Colonic mucosa (tissue), 4 donors: ENCODE measurements around the gene FADS3. TPM values are rescaled to one million over a fixed set of nuclear protein-coding genes. Genes with fewer than 3 reads are reported as not detected.
"Not testable (repeated sequence)": the region's sequence is repeated elsewhere in the genome, so short reads cannot be mapped to it uniquely, and the experiment has no call there.

ENCODE experiments used
- DNase-seq: peaks from one replicate; pipeline ENCODE4 v3.0.0-alpha.2; 2020
- H3K27ac ChIP-seq: fragments of 200-600 bp; one replicate; pipeline ENCODE4 v1.8.0; 2021
- H3K27me3 ChIP-seq: fragments of 200-600 bp; one replicate; pipeline ENCODE4 v1.8.0; 2021
- H3K36me3 ChIP-seq: fragments of 200-600 bp; one replicate; pipeline ENCODE4 v1.8.0; 2021
- H3K4me1 ChIP-seq: fragments of 200-600 bp; one replicate; pipeline ENCODE4 v1.8.0; 2021; ENCODE audit warnings: mild to moderate bottlenecking
- H3K4me3 ChIP-seq: fragments of 200-600 bp; one replicate; pipeline ENCODE4 v1.8.0; 2021
- H3K9ac ChIP-seq, 2 donors: one replicate each; pipeline ENCODE4 v1.7.0; 2013; ENCODE audit warnings: control low read depth in 2 of 2, low read depth in 2 of 2, low read length in 2 of 2
- H3K9me3 ChIP-seq: fragments of 200-600 bp; one replicate; pipeline ENCODE4 v1.8.0; 2021
- CTCF ChIP-seq: fragments of 200-600 bp; IDR thresholded peaks from one replicate; pipeline ENCODE4 v1.8.0; 2022; ENCODE audit warnings: antibody characterized with exemption, mild to moderate bottlenecking
- intact Hi-C: fragments of 100-400 bp; cut with DNase I; formaldehyde crosslinking; loops from one replicate; pipeline ENCODE4 v1.14.1; 2022
- total RNA-seq, 2 donors: library from RNA; stranded (reverse); fragmentation: NEBNext Ultra II Directional in 1 of 2; extraction: Animal tissue kit (Norgen Biotek cat#: 25700) in 1 of 2; gene quantifications; one replicate each; pipeline ENCODE4 v1.2.1, GENCODE V29; 2021
- donor health status: healthy.
- donor health status: DM: no; HTN: no; CAD: no.
- donor health status: DM: no; HTN: no; CAD: no.

FADS3 gene
- total RNA-seq, 2 donors from 2014 or later = 10.4 to 13.3 TPM

DNA sequence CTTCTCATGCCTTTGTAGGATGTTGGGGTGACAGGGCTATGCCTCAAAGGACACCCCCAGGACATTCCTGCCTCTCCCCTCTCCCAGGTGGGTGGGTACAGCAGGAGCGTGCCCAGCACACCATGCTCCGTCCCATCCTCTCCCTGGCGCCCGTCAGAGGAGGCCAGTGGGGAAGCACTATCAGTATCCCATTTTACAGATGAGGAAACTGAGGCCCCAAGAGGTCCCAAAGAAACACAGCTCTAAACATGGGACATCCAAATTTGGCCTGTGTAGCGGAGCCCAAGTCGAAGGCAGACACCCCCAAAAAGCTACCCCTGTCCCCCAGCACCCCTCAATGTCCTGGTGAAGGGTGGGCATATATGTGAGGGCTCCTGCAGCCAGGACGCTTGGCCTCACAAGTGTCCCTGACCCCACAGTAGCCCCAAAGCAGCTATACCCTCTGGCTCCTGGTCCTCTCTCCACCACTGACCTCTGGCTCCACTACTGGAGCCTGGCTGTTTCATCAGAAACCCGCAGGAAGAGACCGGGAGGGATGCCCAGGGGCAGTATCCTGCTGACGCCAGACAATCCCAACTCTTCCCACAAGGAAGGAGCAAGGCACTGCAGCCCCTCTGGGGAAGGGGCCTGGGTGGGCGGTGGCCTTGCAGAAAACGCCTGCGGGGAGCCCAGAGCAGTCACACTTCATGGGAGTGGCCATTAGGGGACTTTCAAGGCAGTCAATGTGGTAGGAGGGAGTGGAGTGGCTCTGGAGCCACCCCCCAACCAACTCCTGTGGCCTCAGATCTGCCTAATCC lies 5.4 kb downstream of the FADS3 start:
- no peak overlapping the region for H3K4me3 ChIP-seq
- no peaks in the 10 kb centered on the region for H3K9me3 ChIP-seq
- H3K36me3 ChIP-seq = no peaks in the 10 kb centered on the region
- TF ChIP-seq CTCF = no peak
- H3K27me3 ChIP-seq = no peaks in the 10 kb centered on the region
- intact Hi-C loops = no loop called here
- H3K4me1 ChIP-seq = peaks cover 6% of the 10 kb centered on the region
- H3K9ac ChIP-seq = no peak overlapping the region
- no peak for DNase-seq
- no peak overlapping the region for H3K27ac ChIP-seq

DNA sequence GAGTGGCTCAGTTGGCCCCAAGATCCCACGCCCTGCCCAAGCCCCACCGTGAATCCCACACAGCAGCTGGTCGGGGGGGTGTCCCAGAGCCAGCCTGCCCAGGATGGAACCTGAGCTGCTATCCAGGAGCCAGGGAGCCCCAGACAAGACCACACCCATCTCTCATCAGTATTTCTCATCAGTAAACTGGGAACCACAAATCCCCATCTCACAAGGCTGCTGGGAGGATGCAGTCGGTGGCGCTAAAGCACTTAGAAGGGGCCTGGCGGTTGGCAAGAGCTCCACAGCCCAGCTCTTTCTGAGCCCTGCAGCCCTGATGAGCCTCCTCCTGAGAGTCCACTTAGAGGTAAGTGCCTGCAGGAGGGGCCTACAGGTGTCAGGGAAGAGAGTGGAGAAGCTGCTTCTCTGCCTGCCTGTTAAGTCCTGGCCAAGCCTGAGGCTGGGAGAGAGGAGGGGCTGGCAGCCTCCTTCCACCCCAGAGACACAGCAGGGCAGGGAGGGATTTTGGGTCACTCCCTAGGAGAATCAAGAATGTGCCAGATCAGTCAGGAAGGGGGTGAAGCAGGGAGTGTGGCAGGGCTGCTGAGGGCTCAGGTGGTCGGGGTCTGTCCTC lies 6.1 kb downstream of the FADS3 start:
- no peaks in the 10 kb centered on the region for H3K27me3 ChIP-seq
- TF ChIP-seq CTCF = no peak
- no peaks in the 10 kb centered on the region for H3K36me3 ChIP-seq
- intact Hi-C loops = no loop called here
- H3K9me3 ChIP-seq = no peaks in the 10 kb centered on the region
- no peak overlapping the region for H3K4me3 ChIP-seq
- H3K27ac ChIP-seq = no peak overlapping the region
- H3K9ac ChIP-seq = no peak overlapping the region
- no peak for DNase-seq
- peaks cover under 1% of the 10 kb centered on the region for H3K4me1 ChIP-seq

DNA sequence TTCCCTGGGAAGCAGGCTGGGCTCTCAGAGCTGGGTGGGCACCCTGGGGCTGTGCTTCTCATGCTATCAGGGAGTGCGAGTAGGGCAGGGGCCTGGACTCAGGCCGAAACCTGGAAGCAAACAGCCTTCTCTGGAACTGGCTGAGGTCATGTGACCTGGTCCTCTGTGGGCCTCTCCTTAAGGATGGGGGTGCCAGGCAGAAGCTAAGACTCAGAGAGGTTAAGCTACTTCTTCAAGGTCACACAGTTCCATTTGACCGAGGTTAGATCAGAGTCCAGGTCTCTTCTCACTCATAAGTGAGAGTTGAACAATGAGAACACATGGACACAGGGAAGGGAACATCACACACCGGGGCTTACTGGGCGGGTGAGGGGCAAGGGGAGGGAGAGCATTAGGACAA lies 7.4 kb downstream of the FADS3 start:
- Histone ChIP-seq H3K4me3 (no peak overlapping the region), H3K9ac (no peak overlapping the region), H3K4me1 (no peaks in the 10 kb centered on the region), H3K36me3 (no peaks in the 10 kb centered on the region), H3K27ac (no peak overlapping the region), H3K9me3 (no peaks in the 10 kb centered on the region), H3K27me3 (no peaks in the 10 kb centered on the region)
- no peak for DNase-seq
- no peak for TF ChIP-seq CTCF
- intact Hi-C loops = no loop called here

DNA sequence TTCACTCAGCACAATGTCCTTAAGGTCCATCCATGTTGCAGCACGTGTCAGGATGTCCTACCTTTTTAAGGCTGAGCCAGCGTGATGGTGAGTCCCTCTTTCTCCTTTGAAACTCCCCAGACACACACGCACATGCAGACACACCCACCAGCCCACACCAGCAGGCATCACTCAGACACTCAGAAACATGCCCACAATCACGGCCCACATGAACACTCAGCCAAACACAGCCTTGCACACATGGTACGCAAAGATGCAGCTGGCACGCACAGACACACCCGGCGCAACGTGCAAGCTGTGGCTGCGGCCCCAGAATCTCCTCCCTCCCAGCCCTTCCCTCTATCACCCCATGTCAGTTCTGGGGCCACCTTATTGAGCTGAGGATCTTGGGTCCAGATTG lies 8.0 kb downstream of the FADS3 start:
- intact Hi-C loops = no loop called here
- H3K9me3 ChIP-seq = no peaks in the 10 kb centered on the region
- H3K36me3 ChIP-seq = no peaks in the 10 kb centered on the region
- no peak for TF ChIP-seq CTCF
- no peak for DNase-seq
- H3K27me3 ChIP-seq = no peaks in the 10 kb centered on the region
- no peak overlapping the region for H3K9ac ChIP-seq
- no peaks in the 10 kb centered on the region for H3K4me1 ChIP-seq
- H3K27ac ChIP-seq = no peak overlapping the region
- no peak overlapping the region for H3K4me3 ChIP-seq

DNA sequence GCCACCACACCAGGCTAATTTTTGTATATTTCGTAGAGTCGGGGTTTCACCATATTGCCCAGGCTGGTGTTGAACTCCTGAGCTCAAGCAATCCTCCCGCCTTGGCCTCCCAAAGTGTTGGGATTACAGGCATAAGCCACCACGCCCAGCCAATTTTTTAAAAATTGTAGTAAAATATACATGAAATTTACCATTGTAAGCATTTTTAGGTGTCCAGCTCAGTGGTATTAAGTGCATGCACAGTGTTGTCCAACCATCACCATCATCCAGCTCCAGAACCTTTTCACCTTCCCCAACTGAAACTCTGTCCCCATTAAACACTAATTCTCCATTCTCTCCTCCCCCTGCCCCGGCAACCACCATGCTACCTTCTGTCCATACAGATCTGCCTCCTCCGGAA lies 8.5 kb downstream of the FADS3 start:
- Histone ChIP-seq H3K27me3 (no peaks in the 10 kb centered on the region), H3K4me3 (no peak overlapping the region), H3K27ac (no peak overlapping the region), H3K9ac (no peak overlapping the region), H3K4me1 (no peaks in the 10 kb centered on the region), H3K9me3 (no peaks in the 10 kb centered on the region), H3K36me3 (no peaks in the 10 kb centered on the region)
- DNase-seq = no peak
- no peak for TF ChIP-seq CTCF
- intact Hi-C loops = no loop called here

DNA sequence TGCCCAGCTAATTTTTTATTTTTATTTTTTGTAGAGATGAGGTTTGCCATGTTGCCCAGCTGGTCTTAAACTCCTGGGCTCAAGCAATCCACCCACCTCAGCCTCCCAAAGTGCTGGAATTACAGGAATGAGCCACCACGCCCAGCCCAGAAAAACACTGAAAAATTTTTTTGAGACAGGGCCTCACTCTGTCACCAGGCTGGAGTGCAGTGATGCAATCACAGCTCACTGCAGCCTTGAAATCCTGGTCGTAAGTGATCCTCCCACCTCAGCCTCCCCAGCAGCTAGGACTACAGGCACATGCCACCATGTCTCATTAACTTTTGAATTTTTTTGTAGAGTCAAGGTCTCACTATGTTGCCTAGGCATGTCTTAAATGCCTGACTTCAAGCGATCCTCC lies 9.1 kb downstream of the FADS3 start:
- H3K9me3 ChIP-seq, H3K36me3 ChIP-seq, H3K4me3 ChIP-seq, H3K4me1 ChIP-seq, H3K27ac ChIP-seq, DNase-seq, H3K9ac ChIP-seq, H3K27me3 ChIP-seq, intact Hi-C loops: not testable (repeated sequence)
